Activated effector memory CD4-positive, alpha-beta T cell treated with anti-CD3 and anti-CD28 coated beads, Interleukin-2, amount 50 U/mL, for 16 hours (primary cell): Measurements from ENCODE around the gene NCAPD2.
"Not testable (repeated sequence)": the region's sequence is repeated elsewhere in the genome, so short reads cannot be mapped to it uniquely, and the experiment has no call there.

Experiments used
- DNase-seq: peaks from one replicate; pipeline ENCODE4 v3.0.0-alpha.2; 2020

The NCAPD2 gene

DNA sequence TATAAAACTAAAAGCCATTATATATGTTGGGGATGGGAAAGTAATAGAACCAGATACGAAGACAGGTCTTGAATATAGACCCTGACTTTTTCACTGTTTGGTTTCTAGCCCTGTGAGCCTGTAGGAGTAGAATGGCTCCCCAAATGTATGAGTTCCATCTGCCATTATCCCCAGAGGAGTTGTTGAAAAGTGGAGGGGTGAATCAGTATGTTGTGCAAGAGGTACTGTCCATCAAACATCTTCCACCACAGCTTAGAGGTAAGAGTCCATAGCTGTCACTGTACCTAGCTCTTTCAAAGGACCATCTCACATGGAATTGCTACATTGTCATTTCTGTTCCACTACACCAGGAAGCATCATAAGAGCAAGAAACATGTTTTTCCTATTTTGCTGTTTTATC is 1.1 kb downstream of the NCAPD2 start:
- DNase-seq, result no peak

DNA sequence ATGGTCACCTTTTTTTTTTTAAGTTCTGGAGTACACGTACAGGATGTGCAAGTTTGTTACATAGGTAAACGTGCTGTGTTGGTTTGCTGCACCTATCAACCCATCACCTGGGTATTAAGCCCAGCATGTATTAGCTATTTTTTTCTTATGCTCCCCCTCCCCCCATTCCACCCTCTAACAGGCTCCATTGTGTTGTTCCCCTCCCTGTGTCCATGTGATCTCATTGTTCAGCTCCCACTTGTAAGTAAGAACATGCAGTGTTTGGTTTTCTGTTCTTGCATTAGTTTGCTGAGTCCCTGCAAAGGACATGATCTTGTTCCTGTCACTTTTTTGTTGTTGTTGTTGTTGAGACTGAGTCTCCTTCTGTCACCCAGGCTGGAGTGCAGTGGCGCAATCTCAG is 3.4 kb downstream of the NCAPD2 start:
- not testable (repeated sequence) for DNase-seq

DNA sequence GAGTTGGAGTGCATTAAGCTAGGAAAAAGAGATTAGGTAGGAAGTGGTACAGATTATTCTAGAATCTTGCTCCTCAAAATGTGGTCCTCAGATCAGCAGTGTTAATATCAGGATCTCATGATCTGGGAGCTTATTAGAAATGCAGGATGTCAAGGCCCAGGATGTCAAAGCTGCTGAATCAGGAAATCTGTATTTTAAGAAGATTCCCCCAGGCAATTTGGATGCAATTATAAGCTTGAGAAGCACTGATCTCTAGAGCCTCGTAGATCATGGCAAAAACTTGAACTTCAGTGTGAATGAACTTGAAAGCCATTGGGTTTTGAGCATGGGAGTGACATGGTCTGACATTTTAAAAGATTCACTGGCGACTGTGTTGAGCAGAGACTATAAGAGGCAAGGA is 6.6 kb downstream of the NCAPD2 start:
- no peak for DNase-seq

DNA sequence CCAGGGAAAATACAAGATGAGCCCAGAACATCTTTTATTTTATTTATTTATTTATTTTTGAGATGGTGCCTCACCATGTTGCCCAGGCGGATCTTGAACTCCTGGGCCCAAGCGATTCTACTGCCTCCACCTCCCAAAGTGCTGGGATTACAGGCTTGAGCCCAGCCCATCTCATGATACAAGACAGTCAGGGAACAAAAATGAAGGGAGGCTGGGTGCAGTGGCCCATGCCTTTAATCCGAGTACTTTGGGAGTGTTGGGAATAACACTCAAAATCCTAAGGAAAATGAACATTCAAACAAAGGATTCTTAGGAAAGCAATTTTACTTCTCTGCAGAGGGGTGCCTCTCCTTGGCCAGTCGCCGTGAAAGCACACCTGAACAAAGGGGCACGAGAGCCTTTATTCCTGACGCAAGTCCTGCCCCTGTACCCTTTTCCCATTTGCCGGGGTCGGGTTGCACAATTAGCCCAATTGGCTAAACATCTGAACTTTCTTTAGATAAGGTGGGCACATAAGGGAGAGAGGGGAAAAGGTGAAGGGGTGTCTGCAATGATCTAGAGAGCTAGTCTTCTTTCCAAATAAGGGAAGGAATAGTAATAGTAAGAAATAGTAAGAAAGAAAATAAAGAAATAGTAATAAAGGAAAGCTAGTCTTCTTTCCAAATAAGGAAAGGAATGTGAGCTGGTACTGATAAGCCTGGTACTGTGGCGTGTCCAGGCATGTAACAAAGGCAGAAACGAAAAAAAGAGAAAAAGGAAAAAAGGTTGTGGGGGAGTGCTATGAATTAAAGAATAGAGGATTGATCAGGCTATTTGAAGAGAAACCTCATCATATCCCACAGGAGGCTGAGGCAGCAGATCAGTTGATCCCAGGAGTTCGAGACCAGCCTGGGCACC is 13.4 kb downstream of the NCAPD2 start:
- DNase-seq, result no peak

DNA sequence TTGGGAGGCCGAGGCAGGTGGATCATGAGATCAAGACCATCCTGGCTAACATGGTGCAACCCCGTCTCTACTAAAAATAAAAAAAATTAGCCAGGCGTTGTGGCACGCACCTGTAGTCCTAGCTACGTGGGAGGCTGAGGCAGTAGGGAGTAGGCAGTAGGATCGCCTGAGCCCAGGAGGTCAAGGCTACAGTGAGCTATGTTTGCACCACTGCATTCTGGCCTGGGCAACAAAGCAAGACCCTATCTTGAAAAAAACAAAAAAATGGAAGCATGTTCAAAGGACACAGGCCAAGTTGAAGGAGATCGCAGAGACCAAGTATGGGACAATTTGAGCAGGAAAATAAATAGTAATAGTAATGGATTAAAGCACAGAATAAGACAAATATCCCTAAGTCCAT is 14.2 kb downstream of the NCAPD2 start:
- no peak for DNase-seq

DNA sequence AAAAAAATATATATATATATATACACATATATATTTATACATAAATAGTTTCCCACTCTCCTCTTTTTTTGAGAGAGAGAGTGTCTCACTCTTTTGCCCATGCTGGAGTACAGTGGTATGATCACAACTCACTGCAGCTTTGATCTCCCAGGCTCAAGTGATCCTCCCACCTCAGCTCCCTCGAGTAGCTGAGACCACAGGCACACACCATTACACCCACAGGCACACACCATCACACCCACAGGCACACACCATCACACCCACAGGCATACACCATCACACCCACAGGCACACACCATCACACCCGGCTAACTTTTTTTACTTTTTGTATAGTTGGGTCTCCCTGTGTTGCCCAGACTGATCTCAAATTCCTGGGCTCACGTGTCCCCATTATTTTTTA is 26.3 kb downstream of the NCAPD2 start:
- DNase-seq, result no peak

DNA sequence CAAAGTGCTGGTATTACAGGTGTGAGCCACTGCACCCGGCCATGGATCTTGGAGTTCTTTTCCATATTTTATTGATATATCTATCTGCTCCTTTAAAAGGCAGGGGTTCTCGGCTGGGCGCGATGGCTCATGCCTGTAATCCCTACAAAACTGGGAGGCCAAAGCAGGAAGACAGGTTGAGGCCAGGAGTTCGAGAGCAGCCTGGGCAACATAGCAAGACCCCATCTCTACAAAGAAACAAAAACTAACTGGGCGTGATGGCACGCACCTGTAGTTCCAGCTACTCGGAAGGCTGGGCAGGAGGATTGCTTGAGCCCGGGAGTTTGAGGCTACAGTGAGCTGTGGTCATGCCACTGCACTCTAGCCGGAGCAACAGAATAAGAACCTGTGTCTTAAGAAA is 28.3 kb downstream of the NCAPD2 start:
- no peak for DNase-seq

DNA sequence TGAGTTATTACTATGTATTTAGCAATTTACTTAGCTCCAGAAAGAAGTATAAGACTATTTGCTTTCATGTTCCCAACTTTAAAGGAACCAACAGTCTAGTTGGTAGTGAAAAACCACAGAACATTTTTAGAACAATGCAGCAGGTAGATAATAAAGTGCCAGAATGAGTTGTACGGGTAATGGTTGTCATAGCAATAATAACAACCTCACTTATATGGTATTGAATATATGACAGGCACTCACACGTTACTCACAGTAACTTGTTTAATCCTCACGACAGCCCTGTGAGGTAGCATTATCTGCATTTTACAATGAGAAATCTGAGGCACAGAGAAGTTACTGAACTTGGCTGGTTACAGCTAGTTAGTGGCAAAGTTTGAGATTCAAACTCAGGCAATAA is 29.8 kb downstream of the NCAPD2 start:
- no peak for DNase-seq

DNA sequence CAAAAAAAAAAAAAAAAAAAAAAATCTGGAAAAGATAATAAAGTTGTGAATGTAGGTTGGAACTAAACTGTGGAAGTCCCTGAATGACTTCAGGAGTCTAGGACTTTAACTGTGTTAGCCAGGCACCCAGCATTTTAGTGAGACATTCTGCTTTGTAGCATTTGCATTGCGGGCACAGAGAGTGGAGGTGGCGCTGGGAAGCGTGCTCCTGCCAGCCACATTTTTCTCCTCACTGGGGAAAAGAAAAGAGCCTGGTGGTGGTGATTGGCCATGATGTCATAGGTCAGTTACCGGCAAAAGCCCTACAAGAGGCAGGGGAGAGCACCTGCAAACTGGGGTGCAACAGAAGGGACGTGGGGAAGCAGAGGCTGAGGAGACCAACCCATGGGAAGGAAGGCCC is 30.7 kb downstream of the NCAPD2 start:
- DNase-seq, result no peak

DNA sequence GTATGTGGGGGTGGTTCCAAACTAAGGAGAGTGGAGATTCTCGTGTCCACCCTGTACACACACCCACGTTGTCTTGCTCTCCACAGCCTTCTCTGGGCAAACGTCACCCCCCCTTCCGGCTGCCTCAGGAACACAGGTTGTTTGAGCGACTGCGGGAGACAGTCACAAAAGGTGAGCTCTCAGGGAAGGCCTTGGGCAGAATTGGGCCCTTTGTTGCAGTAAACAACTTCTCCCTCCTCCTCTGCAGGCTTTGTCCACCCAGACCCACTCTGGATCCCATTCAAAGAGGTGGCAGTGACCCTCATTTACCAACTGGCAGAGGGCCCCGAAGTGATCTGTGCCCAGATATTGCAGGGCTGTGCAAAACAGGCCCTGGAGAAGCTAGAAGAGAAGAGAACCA is 32.3 kb downstream of the NCAPD2 start:
- no peak for DNase-seq

DNA sequence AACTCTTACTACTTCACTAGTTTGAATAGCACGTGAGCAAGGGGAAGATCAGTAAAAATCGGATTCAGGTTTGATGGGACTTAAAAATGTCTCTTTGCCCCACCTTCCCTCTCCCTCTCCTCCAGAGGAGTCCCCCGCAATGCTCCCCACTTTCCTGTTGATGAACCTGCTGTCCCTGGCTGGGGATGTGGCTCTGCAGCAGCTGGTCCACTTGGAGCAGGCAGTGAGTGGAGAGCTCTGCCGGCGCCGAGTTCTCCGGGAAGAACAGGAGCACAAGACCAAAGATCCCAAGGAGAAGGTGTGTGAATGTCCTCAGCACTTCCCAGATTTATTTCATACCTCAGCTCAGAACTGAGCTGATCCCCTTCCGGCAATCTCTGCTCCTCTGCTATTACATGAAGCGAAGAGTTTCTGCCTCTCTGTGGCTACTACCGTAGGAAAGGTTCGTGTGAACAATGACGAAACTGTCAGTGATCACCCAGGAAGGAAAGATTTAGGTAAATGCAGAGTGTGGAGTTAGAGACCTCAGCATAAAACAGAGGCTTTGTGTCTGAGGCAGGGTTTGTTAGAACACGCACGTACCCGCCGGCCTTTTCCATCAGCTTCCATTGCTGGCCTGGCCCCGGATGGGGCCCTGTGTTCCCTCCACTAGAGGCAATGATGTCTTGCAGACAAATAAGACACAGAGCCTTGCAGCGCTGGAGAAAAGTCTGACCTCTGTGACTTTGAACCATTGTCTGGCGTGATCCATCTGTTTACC is 33.0 kb downstream of the NCAPD2 start:
- no peak for DNase-seq

DNA sequence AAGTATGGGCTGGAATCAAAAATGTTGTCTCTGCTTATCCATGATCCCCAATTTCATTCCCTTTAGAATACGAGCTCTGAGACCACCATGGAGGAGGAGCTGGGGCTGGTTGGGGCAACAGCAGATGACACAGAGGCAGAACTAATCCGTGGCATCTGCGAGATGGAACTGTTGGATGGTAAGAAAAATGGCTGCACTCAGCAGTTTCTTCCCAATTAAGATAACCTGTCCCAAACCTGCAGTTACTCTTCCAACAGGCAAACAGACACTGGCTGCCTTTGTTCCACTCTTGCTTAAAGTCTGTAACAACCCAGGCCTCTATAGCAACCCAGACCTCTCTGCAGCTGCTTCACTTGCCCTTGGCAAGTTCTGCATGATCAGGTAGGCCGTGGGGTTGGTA is 33.8 kb downstream of the NCAPD2 start:
- no peak for DNase-seq

DNA sequence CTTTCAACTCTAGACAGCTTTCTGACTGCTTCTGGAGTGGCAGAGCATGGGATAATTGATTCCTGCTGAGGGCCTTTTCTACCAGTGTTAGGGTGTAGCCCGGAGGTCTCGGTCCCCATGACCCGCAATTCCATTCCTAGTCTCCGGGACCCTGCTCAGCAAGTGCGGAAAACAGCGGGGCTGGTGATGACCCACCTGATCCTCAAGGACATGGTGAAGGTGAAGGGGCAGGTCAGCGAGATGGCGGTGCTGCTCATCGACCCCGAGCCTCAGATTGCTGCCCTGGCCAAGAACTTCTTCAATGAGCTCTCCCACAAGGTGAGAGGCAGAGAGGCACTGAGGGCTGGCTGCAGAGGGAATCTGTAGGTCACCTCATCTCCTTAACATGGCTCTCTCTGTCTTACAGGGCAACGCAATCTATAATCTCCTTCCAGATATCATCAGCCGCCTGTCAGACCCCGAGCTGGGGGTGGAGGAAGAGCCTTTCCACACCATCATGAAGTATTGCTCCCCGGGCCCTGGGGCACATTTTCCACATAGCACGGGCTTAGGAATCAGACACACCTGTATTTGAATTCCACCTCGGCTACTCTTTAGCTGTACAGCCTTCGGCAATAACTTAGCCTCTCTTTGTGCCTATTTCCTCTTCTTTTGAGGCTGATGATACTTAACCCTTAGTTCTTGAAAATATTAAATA is 34.8 kb downstream of the NCAPD2 start:
- DNase-seq, result no peak

DNA sequence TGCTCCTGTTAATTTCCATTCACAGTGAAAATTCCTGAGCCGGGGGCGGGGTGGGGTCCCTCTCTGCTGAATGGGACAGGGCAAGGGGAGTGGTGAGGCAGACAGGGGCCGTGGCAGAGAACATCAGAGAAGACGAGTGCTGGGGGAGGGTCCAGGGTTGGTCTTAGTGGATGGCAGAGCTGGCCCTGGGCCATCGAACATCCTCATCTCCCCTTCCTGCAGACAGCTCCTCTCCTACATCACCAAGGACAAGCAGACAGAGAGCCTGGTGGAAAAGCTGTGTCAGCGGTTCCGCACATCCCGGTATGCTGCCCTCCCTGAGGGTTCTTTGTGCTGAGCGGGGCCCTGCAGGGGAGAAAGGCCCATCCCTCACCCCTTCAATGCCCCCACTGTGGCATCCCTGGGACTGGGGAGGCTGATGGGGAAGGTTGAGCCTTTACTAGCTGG is 35.4 kb downstream of the NCAPD2 start:
- DNase-seq, result no peak

DNA sequence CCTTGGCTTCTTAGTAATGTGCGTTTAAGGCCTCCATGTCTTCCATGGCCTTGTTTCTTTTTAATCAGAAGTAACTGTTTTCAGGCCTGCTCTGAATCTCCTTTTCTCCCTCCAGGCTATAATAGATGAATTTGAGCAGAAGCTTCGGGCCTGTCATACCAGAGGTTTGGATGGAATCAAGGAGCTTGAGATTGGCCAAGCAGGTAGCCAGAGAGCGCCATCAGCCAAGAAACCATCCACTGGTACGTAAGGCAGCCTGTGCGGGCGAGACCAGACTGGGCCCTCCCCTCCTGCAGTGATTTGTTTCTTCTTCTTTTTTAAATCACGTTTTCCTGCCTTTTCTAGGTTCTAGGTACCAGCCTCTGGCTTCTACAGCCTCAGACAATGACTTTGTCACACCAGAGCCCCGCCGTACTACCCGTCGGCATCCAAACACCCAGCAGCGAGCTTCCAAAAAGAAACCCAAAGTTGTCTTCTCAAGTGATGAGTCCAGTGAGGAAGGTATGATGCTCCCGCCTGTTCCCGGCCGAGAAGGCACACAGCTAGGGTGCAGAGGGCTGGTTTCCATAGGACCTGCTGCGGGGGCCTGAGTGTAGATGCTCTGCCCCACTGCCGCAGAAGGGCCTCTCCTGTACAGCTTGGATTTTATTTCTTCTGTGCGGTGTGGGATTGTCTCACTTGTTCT is 36.8 kb downstream of the NCAPD2 start:
- DNase-seq, result no peak

DNA sequence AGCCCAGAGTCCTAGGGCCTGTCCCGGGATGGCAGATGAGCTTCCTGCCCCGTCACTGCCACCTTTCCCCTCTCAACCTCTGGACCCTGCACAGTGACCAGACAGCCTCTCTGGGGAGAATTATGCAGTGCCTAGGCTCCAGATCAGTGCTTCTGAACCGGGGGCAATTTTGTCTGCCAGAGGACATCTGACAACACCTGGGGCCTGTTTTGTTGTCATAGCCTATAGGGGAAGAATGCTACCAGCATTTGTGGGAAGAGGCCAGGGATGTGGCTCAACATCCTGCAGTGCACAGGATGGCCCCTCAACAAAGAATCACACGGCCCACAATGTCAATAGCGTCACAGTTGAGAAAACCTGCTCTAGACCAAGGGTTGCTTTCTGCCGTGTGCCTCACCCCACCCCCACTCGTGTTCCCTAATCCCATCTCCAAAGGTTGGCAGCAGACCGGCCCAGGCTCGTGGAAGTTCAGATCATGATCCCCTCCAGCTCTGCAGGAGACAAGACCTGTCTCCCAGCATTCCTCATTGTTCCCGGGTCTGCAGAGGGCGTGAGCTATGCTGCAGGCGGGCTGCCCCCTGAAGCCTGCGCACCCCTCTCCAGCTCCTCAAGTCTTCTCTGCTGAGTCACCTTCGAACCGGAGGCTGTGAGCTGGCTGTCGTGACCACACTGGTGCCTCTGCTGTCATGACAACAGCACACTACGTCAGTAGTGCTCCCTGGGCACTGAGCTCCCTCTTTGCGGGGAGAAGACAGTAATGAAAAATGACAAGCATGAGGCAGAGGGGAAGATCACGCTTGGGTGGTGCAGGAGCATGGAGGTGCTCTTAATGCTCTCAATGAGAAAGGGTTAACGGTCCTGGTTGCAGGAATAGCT is 38.4 kb downstream of the NCAPD2 start:
- DNase-seq, result peak; percentile 94

DNA sequence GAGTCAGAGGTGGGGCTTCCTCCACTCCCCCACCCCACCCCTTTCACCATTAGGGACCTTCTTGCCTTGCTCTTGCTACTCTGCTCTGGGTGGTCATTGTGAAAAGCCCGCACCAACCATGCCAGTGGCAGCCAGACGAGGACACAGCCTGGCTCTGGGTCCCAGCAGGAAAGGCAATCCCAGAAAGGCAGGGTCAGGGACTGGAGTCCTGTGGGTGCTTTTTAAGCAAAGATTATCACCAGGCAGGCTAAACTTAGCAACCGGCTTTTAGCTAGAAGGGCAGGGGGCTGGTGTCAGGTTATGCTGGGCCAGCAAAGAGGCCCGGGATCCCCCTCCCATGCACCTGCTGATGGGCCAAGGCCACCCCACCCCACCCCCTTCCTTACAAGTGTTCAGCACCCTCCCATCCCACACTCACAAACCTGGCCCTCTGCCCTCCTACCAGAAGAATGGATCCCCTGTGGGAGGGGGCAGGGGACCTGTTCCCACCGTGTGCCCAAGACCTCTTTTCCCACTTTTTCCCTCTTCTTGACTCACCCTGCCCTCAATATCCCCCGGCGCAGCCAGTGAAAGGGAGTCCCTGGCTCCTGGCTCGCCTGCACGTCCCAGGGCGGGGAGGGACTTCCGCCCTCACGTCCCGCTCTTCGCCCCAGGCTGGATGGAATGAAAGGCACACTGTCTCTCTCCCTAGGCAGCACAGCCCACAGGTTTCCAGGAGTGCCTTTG is 39.2 kb downstream of the NCAPD2 start:
- DNase-seq, result peak; percentile 80

DNA sequence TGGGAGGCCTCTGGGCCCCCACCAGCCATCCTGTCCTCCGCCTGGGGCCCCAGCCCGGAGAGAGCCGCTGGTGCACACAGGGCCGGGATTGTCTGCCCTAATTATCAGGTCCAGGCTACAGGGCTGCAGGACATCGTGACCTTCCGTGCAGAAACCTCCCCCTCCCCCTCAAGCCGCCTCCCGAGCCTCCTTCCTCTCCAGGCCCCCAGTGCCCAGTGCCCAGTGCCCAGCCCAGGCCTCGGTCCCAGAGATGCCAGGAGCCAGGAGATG is 39.7 kb downstream of the NCAPD2 start:
- DNase-seq, result no peak

DNA sequence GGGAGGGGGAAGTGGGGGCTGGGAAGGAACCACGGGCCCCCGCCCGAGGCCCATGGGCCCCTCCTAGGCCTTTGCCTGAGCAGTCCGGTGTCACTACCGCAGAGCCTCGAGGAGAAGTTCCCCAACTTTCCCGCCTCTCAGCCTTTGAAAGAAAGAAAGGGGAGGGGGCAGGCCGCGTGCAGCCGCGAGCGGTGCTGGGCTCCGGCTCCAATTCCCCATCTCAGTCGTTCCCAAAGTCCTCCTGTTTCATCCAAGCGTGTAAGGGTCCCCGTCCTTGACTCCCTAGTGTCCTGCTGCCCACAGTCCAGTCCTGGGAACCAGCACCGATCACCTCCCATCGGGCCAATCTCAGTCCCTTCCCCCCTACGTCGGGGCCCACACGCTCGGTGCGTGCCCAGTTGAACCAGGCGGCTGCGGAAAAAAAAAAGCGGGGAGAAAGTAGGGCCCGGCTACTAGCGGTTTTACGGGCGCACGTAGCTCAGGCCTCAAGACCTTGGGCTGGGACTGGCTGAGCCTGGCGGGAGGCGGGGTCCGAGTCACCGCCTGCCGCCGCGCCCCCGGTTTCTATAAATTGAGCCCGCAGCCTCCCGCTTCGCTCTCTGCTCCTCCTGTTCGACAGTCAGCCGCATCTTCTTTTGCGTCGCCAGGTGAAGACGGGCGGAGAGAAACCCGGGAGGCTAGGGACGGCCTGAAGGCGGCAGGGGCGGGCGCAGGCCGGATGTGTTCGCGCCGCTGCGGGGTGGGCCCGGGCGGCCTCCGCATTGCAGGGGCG is 40.2 kb downstream of the NCAPD2 start, which contains the start of gene GAPDH:
TSS of gene GAPDH (plus strand) at position 595 of the 772 bp plus-strand sequence. CDS start 316 bp downstream, outside the sequence.
- peak; percentile 93 for DNase-seq

DNA sequence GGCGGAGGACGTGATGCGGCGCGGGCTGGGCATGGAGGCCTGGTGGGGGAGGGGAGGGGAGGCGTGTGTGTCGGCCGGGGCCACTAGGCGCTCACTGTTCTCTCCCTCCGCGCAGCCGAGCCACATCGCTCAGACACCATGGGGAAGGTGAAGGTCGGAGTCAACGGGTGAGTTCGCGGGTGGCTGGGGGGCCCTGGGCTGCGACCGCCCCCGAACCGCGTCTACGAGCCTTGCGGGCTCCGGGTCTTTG is 40.7 kb downstream of the NCAPD2 start:
- no peak for DNase-seq
